ENCODE results near the gene BICRA. TPM values are rescaled to one million over a fixed set of nuclear protein-coding genes. Genes with fewer than 3 reads are reported as not detected.

Gene BICRA
- total RNA-seq, 1 donor from 2014 or later = 22.9 TPM

GRCh38 chr19:47614021-47614295, 5.0 kb downstream of the BICRA start:
- Mint-ChIP-seq H3K4me1 (ENCODE audit: unreplicated experiment) (peaks cover 30% of the 10 kb centered on the region), H3K4me3 (peak overlapping the region; percentile 49)

GRCh38 chr19:47614559-47614958, 5.6 kb downstream of the BICRA start:
- no peak overlapping the region for H3K4me3 Mint-ChIP-seq
- TF ChIP-seq CTCF (conservative IDR thresholded peaks at IDR 0.05) = no peak
- no peak for DNase-seq (ENCODE audit: extremely low spot score, unreplicated experiment)
- no peaks in the 10 kb centered on the region for H3K27me3 Mint-ChIP-seq
- H3K36me3 Mint-ChIP-seq = peaks cover 6% of the 10 kb centered on the region
- H3K9me3 Mint-ChIP-seq = no peaks in the 10 kb centered on the region
- peak overlapping the region; percentile 67 for H3K27ac Mint-ChIP-seq
- H3K4me1 Mint-ChIP-seq (ENCODE audit: unreplicated experiment) = peaks cover 31% of the 10 kb centered on the region

More at GRCh38 chr19:47614021-47614295, 5.0 kb downstream of the BICRA start:
- Mint-ChIP-seq H3K9me3 (no peaks in the 10 kb centered on the region), H3K27ac (peak overlapping the region; percentile 86), H3K27me3 (no peaks in the 10 kb centered on the region), H3K36me3 (peaks cover 6% of the 10 kb centered on the region)
- no peak for TF ChIP-seq CTCF (conservative IDR thresholded peaks at IDR 0.05)
- DNase-seq (ENCODE audit: extremely low spot score, unreplicated experiment) = no peak

GRCh38 chr19:47615230-47615629, 6.3 kb downstream of the BICRA start:
- no peak for DNase-seq (ENCODE audit: extremely low spot score, unreplicated experiment)
- H3K4me3 Mint-ChIP-seq = no peak overlapping the region
- H3K27ac Mint-ChIP-seq = no peak overlapping the region
- no peak for TF ChIP-seq CTCF (conservative IDR thresholded peaks at IDR 0.05)
- H3K36me3 Mint-ChIP-seq = peaks cover 6% of the 10 kb centered on the region
- H3K4me1 Mint-ChIP-seq (ENCODE audit: unreplicated experiment) = peaks cover 37% of the 10 kb centered on the region
- no peaks in the 10 kb centered on the region for H3K9me3 Mint-ChIP-seq
- no peaks in the 10 kb centered on the region for H3K27me3 Mint-ChIP-seq

GRCh38 chr19:47615714-47616113, 6.8 kb downstream of the BICRA start:
- Mint-ChIP-seq H3K27me3 (no peaks in the 10 kb centered on the region), H3K9me3 (no peaks in the 10 kb centered on the region), H3K27ac (no peak overlapping the region), H3K4me3 (no peak overlapping the region), H3K4me1 (ENCODE audit: unreplicated experiment) (peaks cover 36% of the 10 kb centered on the region), H3K36me3 (peaks cover 6% of the 10 kb centered on the region)
- DNase-seq (ENCODE audit: extremely low spot score, unreplicated experiment) = no peak
- TF ChIP-seq CTCF (conservative IDR thresholded peaks at IDR 0.05) = no peak

DNA sequence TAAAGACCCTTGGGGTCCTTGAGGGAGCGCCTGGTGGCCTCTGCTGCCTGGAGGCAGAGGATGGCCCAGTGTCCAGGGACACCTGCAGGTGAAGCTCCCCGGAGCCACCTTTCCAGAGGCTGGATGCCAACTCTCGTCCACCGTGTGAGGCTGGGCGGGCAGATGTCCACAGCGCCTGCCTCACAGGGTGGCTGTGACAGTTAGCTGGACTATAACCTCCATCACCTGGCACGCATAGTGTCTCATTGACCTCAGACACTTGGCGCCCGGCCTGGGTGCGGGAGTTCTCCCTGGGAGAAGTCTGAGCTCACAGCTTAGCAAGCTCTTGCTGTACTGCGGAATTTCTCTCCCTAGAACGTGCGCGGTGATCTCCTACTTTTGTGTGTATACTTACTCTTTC, 9.8 kb downstream of the BICRA start:
- no peak for DNase-seq (ENCODE audit: extremely low spot score, unreplicated experiment)
- Mint-ChIP-seq H3K36me3 (peaks cover 3% of the 10 kb centered on the region), H3K4me3 (no peak overlapping the region), H3K27me3 (no peaks in the 10 kb centered on the region), H3K4me1 (ENCODE audit: unreplicated experiment) (peaks cover 19% of the 10 kb centered on the region), H3K9me3 (no peaks in the 10 kb centered on the region), H3K27ac (no peak overlapping the region)
- no peak for TF ChIP-seq CTCF (conservative IDR thresholded peaks at IDR 0.05)

DNA sequence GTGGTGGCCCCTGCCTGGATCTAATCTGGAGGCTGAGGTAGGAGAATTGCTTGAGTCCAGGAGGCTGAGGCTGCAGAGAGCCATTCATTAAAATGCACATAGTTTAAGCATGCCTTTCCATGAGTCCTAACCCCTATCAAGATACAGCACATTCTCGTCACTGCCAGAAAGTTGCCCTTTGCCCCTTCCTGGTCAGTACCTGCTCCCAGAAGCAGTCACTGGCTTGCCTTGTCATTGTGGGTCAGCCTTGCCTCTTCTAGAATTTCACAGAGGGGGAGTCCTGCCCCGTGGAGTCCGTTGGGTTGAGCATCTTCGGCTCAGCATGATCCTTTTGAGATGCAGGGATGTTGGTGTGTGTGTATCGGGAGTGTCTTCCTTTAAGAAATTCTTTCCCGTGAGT, 10.8 kb downstream of the BICRA start:
- DNase-seq (ENCODE audit: extremely low spot score, unreplicated experiment) = no peak
- peak overlapping the region; percentile 83 for H3K27ac Mint-ChIP-seq
- no peaks in the 10 kb centered on the region for H3K27me3 Mint-ChIP-seq
- H3K4me3 Mint-ChIP-seq = no peak overlapping the region
- peaks cover under 1% of the 10 kb centered on the region for H3K36me3 Mint-ChIP-seq
- peaks cover 19% of the 10 kb centered on the region for H3K4me1 Mint-ChIP-seq (ENCODE audit: unreplicated experiment)
- TF ChIP-seq CTCF (conservative IDR thresholded peaks at IDR 0.05) = no peak
- H3K9me3 Mint-ChIP-seq = no peaks in the 10 kb centered on the region
